ENCODE measurements around the gene IFITM5.

GRCh38 chr11:305844-306211 lies 6.5 kb upstream of the IFITM5 start:
- TF ChIP-seq CTCF (IDR thresholded peaks at IDR 0.05; ENCODE audit: low read depth, low read length) (no peak), MAX (IDR thresholded peaks at IDR 0.05; ENCODE audit: low read depth, low read length) (no peak), POLR2A (IDR thresholded peaks at IDR 0.05; ENCODE audit: extremely low read depth, insufficient read length) (no peak)
